H9 (cell line): ENCODE measurements around the gene DCUN1D4. TPM values are rescaled to one million over a fixed set of nuclear protein-coding genes. Genes with fewer than 3 reads are reported as not detected.

Experiments used
- DNase-seq: peaks from one replicate; pipeline ENCODE4 v3.0.0-alpha.2; 2017
- H2AFZ ChIP-seq: one replicate; pipeline ENCODE4 v1.6.1; 2013; ENCODE audit warnings: mild to moderate bottlenecking, low read length, control low read depth, moderate library complexity
- H2AK5ac ChIP-seq: 2 replicates; pipeline ENCODE4 v1.6.1; 2013; ENCODE audit warnings: low read length, control low read depth, mixed read lengths; ENCODE audit not compliant: insufficient read length
- H2BK120ac ChIP-seq: one replicate; pipeline ENCODE4 v1.6.1; 2013; ENCODE audit warnings: low read depth, mild to moderate bottlenecking, low read length, control low read depth, inconsistent platforms; ENCODE audit not compliant: poor library complexity, severe bottlenecking
- H2BK12ac ChIP-seq: 2 replicates; pipeline ENCODE4 v1.6.1; 2013; ENCODE audit warnings: low read length, control low read depth, mixed read lengths, low read depth; ENCODE audit not compliant: insufficient read length
- H2BK15ac ChIP-seq: 2 replicates; pipeline ENCODE4 v1.6.1; 2013; ENCODE audit warnings: low read depth, low read length, control low read depth
- H2BK20ac ChIP-seq: one replicate; pipeline ENCODE4 v1.6.1; 2013; ENCODE audit warnings: low read depth, mild to moderate bottlenecking, low read length, control low read depth, inconsistent platforms; ENCODE audit not compliant: poor library complexity, severe bottlenecking
- H2BK5ac ChIP-seq: 2 replicates; pipeline ENCODE4 v1.6.1; 2013; ENCODE audit warnings: low read length, control low read depth, mixed read lengths; ENCODE audit not compliant: insufficient read length
- H3K14ac ChIP-seq: 2 replicates; pipeline ENCODE4 v1.6.1; 2013; ENCODE audit warnings: low read length, control low read depth; ENCODE audit not compliant: insufficient read depth
- H3K18ac ChIP-seq: 2 replicates; pipeline ENCODE4 v1.6.1; 2013; ENCODE audit warnings: low read depth, mild to moderate bottlenecking, mixed read lengths, low read length, control low read depth; ENCODE audit not compliant: insufficient read length
- H3K23ac ChIP-seq: 2 replicates; pipeline ENCODE4 v1.6.1; 2013; ENCODE audit warnings: low read length, control low read depth, mixed read lengths, low read depth; ENCODE audit not compliant: insufficient read length
- H3K23me2 ChIP-seq: 2 replicates; pipeline ENCODE4 v1.6.1; 2013; ENCODE audit warnings: low read depth, mild to moderate bottlenecking, mixed read lengths, low read length, control low read depth; ENCODE audit not compliant: insufficient read length, poor library complexity, severe bottlenecking
- H3K27ac ChIP-seq: 2 replicates; pipeline ENCODE4 v1.5.1; 2013; ENCODE audit warnings: low read length, control low read depth, mixed read lengths, low read depth; ENCODE audit not compliant: insufficient read length
- H3K27me3 ChIP-seq: 2 replicates; pipeline ENCODE4 v1.6.1; 2013; ENCODE audit warnings: low read length, control low read depth, inconsistent platforms; ENCODE audit not compliant: insufficient read depth
- H3K4ac ChIP-seq: 2 replicates; pipeline ENCODE4 v1.6.1; 2013; ENCODE audit warnings: low read depth, mild to moderate bottlenecking, control low read depth, inconsistent platforms, low read length, moderate library complexity
- H3K4me1 ChIP-seq: 2 replicates; pipeline ENCODE4 v1.6.1; 2013; ENCODE audit warnings: low read length, control low read depth, inconsistent platforms; ENCODE audit not compliant: insufficient read depth
- H3K4me2 ChIP-seq: 2 replicates; pipeline ENCODE4 v1.6.1; 2013; ENCODE audit warnings: low read length, control low read depth, mixed read lengths; ENCODE audit not compliant: insufficient read length, insufficient read depth
- H3K56ac ChIP-seq: 2 replicates; pipeline ENCODE4 v1.6.1; 2013; ENCODE audit warnings: low read depth, mild to moderate bottlenecking, mixed read lengths, low read length, control low read depth; ENCODE audit not compliant: insufficient read length
- H3K79me1 ChIP-seq: 2 replicates; pipeline ENCODE4 v1.6.1; 2013; ENCODE audit warnings: low read depth, mild to moderate bottlenecking, moderate library complexity, low read length, control low read depth, inconsistent platforms; ENCODE audit not compliant: insufficient read depth, poor library complexity, severe bottlenecking
- H3K79me2 ChIP-seq: 2 replicates; pipeline ENCODE4 v1.6.1; 2013; ENCODE audit warnings: low read length, control low read depth, inconsistent platforms; ENCODE audit not compliant: insufficient read depth
- H3K9ac ChIP-seq: 2 replicates; pipeline ENCODE4 v1.6.1; 2013; ENCODE audit warnings: low read length, control low read depth, mixed read lengths; ENCODE audit not compliant: insufficient read length; ENCODE audit errors: extremely low read depth
- H3K9me3 ChIP-seq: one replicate; pipeline ENCODE4 v1.6.1; 2013; ENCODE audit warnings: low read depth, low read length, inconsistent platforms; ENCODE audit not compliant: control insufficient read depth
- H3T11ph ChIP-seq: one replicate; pipeline ENCODE4 v1.6.1; 2013; ENCODE audit warnings: mild to moderate bottlenecking, low read length, control low read depth, inconsistent platforms
- H4K20me1 ChIP-seq: one replicate; pipeline ENCODE4 v1.6.1; 2013; ENCODE audit not compliant: control insufficient read depth, insufficient read length, insufficient read depth
- H4K5ac ChIP-seq: 2 replicates; pipeline ENCODE4 v1.6.1; 2013; ENCODE audit warnings: low read depth, mild to moderate bottlenecking, mixed read lengths, low read length, control low read depth; ENCODE audit not compliant: insufficient read length
- H4K8ac ChIP-seq: replicated peaks from 2 replicates; pipeline ENCODE4 v1.6.1; 2013; ENCODE audit warnings: low read length, control low read depth, mixed read lengths, low read depth; ENCODE audit not compliant: insufficient read length
- H4K91ac ChIP-seq: 2 replicates; pipeline ENCODE4 v1.6.1; 2013; ENCODE audit warnings: low read depth, mild to moderate bottlenecking, moderate library complexity, mixed read lengths, low read length, control low read depth; ENCODE audit not compliant: insufficient read length
- H3K27ac Mint-ChIP-seq, 3 experiments: 2 replicates in 2 of 3; 3 replicates in 1 of 3; pipeline ENCODE4 v1.8.0; 2020 to 2021; ENCODE audit warnings: mixed read lengths in 3 of 3, mild to moderate bottlenecking in 1 of 3, moderate library complexity in 1 of 3
- H3K27me3 Mint-ChIP-seq: 2 replicates; pipeline ENCODE4 v1.8.0; 2021; ENCODE audit warnings: low read depth, mild to moderate bottlenecking, moderate library complexity, mixed read lengths
- H3K36me3 Mint-ChIP-seq, 3 experiments: 2 replicates in 2 of 3; 3 replicates in 1 of 3; pipeline ENCODE4 v1.8.0; 2020 to 2021; ENCODE audit warnings: low read depth in 3 of 3, mixed read lengths in 3 of 3; ENCODE audit not compliant: insufficient read depth in 1 of 3
- H3K4me1 Mint-ChIP-seq, 2 experiments: 2 replicates each; pipeline ENCODE4 v1.8.0; 2020; ENCODE audit warnings: mixed read lengths in 2 of 2
- H3K4me3 Mint-ChIP-seq, 2 experiments: 2 replicates in 1 of 2; 3 replicates in 1 of 2; pipeline ENCODE4 v1.8.0; 2020 to 2021; ENCODE audit warnings: mild to moderate bottlenecking in 2 of 2, mixed read lengths in 2 of 2, moderate library complexity in 1 of 2
- H3K9me3 Mint-ChIP-seq, 2 experiments: 2 replicates in 1 of 2; 3 replicates in 1 of 2; pipeline ENCODE4 v1.8.0; 2020; ENCODE audit warnings: mild to moderate bottlenecking in 2 of 2, mixed read lengths in 2 of 2, moderate library complexity in 1 of 2
- CTCF ChIP-seq: fragments of 200-600 bp; sonication (generic); conservative IDR thresholded peaks from 3 replicates; pipeline ENCODE4 v1.8.0; 2021; ENCODE audit warnings: antibody characterized with exemption, mild to moderate bottlenecking
- WGBS: extraction: QIAGEN DNeasy Blood & Tissue Kit; methylation state at CpG from one replicate; pipeline ENCODE4 v1.1.7; 2013; ENCODE audit warnings: missing lambda C conversion rate, low lambda C conversion rate, mixed read lengths; ENCODE audit not compliant: insufficient read length; ENCODE audit errors: extremely low coverage; 5-methylcytosine and 5-hydroxymethylcytosine counted together
- total RNA-seq: library from RNA; stranded (reverse); gene quantifications from 2 replicates; pipeline ENCODE4 v1.2.1, GENCODE V29; 2021

The DCUN1D4 gene
- total RNA-seq, 1 experiment from 2014 or later = 46.7 TPM

- WGBS = no CpG with 5 or more reads among the region's 9 CpGs
- H3K4me1 Mint-ChIP-seq = no peaks in the 10 kb centered on the region
- Histone ChIP-seq H3K9me3 (no peaks in the 10 kb centered on the region), H2AFZ (no peak overlapping the region), H3K4ac (no peak overlapping the region), H3K79me2 (no peaks in the 10 kb centered on the region), H3K27ac (no peak overlapping the region), H3K14ac (no peak overlapping the region), H3K4me2 (no peak overlapping the region), H2BK20ac (no peak overlapping the region), H3K4me1 (no peaks in the 10 kb centered on the region), H4K20me1 (no peaks in the 10 kb centered on the region), H3K18ac (no peak overlapping the region), H3K23ac (no peak overlapping the region), H4K91ac (no peak overlapping the region), H2BK120ac (no peak overlapping the region), H3K27me3 (no peaks in the 10 kb centered on the region), H2BK15ac (no peak overlapping the region), H4K5ac (no peak overlapping the region), H2BK5ac (no peak overlapping the region), H2AK5ac (no peak overlapping the region), H3K23me2 (no peaks in the 10 kb centered on the region), H2BK12ac (no peak overlapping the region), H3K56ac (no peak overlapping the region), H3K79me1 (no peaks in the 10 kb centered on the region), H3K9ac (no peak overlapping the region), H4K8ac (no peak overlapping the region), H3T11ph (no peak overlapping the region)
- H3K36me3 Mint-ChIP-seq = peaks cover 41 to 61% (median 52%) of the 10 kb centered on the region in 3 experiments; a peak in 6 of 7 replicates
- peak overlapping the region in 1 of 3 experiments; percentile 51; a peak in 1 of 7 replicates for H3K27ac Mint-ChIP-seq
- H3K9me3 Mint-ChIP-seq = no peaks in the 10 kb centered on the region; a peak in 1 of 5 replicates
- no peak for DNase-seq
- no peak for TF ChIP-seq CTCF
- H3K27me3 Mint-ChIP-seq = no peaks in the 10 kb centered on the region
- H3K4me3 Mint-ChIP-seq = no peak overlapping the region
Observed at GRCh38 chr4:51872283-51872997, 29.5 kb downstream of the DCUN1D4 start.
